Endothelial cell of umbilical vein (primary cell): ENCODE results near the gene MSH3.

ENCODE experiments used
- CTCF ChIP-seq, 2 donors: IDR thresholded peaks; 1 replicate in 1 of 2; 2 replicates in 1 of 2; pipeline ENCODE4 v1.5.1; 2011; ENCODE audit warnings: low read length in 2 of 2, mild to moderate bottlenecking in 2 of 2, moderate library complexity in 2 of 2, control low read depth in 1 of 2, inconsistent platforms in 1 of 2, low read depth in 1 of 2; ENCODE audit not compliant: insufficient read depth in 1 of 2; ENCODE audit errors: extremely low read depth in 1 of 2
- FOS ChIP-seq: IDR thresholded peaks from 2 replicates; pipeline ENCODE4 v1.6.1; 2011; ENCODE audit warnings: mild to moderate bottlenecking, low read length, moderate library complexity, borderline replicate concordance; ENCODE audit not compliant: insufficient read depth
- JUN ChIP-seq: IDR thresholded peaks from 2 replicates; pipeline ENCODE4 v1.6.1; 2011; ENCODE audit warnings: borderline replicate concordance, low read depth; ENCODE audit not compliant: insufficient read length, insufficient read depth
- MAX ChIP-seq: IDR thresholded peaks from 2 replicates; pipeline ENCODE4 v1.6.1; 2011; ENCODE audit not compliant: insufficient read depth, insufficient read length
- POLR2A ChIP-seq: IDR thresholded peaks from 2 replicates; pipeline ENCODE4 v1.6.1; 2012; ENCODE audit warnings: low read depth, mild to moderate bottlenecking, control low read depth, low read length
- POLR2AphosphoS5 ChIP-seq: IDR thresholded peaks from 2 replicates; pipeline ENCODE4 v1.6.1; 2012; ENCODE audit warnings: low read depth, mild to moderate bottlenecking, control low read depth, low read length, moderate library complexity; ENCODE audit not compliant: insufficient read depth

GRCh38 chr5:80764786-80765185 lies 110.3 kb downstream of the MSH3 start:
- no peak for TF ChIP-seq CTCF (IDR thresholded peaks at IDR 0.05; ENCODE audit: extremely low read depth in 1 of 2, insufficient read depth in 1 of 2, low read depth in 1 of 2, low read length in 2 of 2)
- TF ChIP-seq MAX = no peak
- TF ChIP-seq POLR2A = no peak
- no peak for TF ChIP-seq POLR2AphosphoS5
- TF ChIP-seq JUN = no peak
- no peak for TF ChIP-seq FOS
